Stimulated activated effector memory CD8-positive, alpha-beta T cell treated with anti-CD3 and anti-CD28 coated beads, Interleukin-12 subunit alpha, Interleukin-12 subunit beta, amount 100 ng/mL, for 72 hours (primary cell): ENCODE results near the gene MIDN.
"Not testable (repeated sequence)": the region's sequence is repeated elsewhere in the genome, so short reads cannot be mapped to it uniquely, and the experiment has no call there.

Source experiments
- ATAC-seq: fragments of 150-1000 bp; cut with Tn5 transposase; 2 replicates; pipeline ENCODE4 v1.10.0; 2021
- DNase-seq, 2 donors: peaks; one replicate each; pipeline ENCODE4 v3.0.0; 2021 to 2022; ENCODE audit warnings: low spot score in 2 of 2
- H3K27ac Mint-ChIP-seq: one replicate; pipeline ENCODE4 v1.8.0; 2022; ENCODE audit warnings: mild to moderate bottlenecking, mixed read lengths
- H3K36me3 Mint-ChIP-seq: one replicate; pipeline ENCODE4 v1.8.0; 2022; ENCODE audit warnings: mild to moderate bottlenecking, mixed read lengths
- H3K4me1 Mint-ChIP-seq: one replicate; pipeline ENCODE4 v1.8.0; 2022; ENCODE audit warnings: mixed read lengths
- H3K4me3 Mint-ChIP-seq: one replicate; pipeline ENCODE4 v1.8.0; 2022; ENCODE audit warnings: mild to moderate bottlenecking, mixed read lengths
- H3K9me3 Mint-ChIP-seq: one replicate; pipeline ENCODE4 v1.8.0; 2022; ENCODE audit warnings: mixed read lengths

The MIDN gene

GRCh38 chr19:1245494-1246264 is 2.7 kb upstream of the MIDN start:
- Mint-ChIP-seq H3K4me3 (no peak overlapping the region), H3K9me3 (no peaks in the 10 kb centered on the region), H3K36me3 (peaks cover 40% of the 10 kb centered on the region), H3K4me1 (peaks cover 22% of the 10 kb centered on the region), H3K27ac (no peak overlapping the region)
- no peak for ATAC-seq
- DNase-seq = no peak

- H3K36me3 Mint-ChIP-seq = peaks cover 40% of the 10 kb centered on the region
- ATAC-seq, H3K9me3 Mint-ChIP-seq, DNase-seq, H3K4me3 Mint-ChIP-seq, H3K27ac Mint-ChIP-seq: not testable (repeated sequence)
- H3K4me1 Mint-ChIP-seq = peaks cover 15% of the 10 kb centered on the region
These were observed 1.9 kb upstream of the MIDN start for GRCh38 chr19:1246265-1247087.

GRCh38 chr19:1247748-1248138 is 640 bp upstream of the MIDN start:
- ATAC-seq = no peak
- Mint-ChIP-seq H3K36me3 (peaks cover 48% of the 10 kb centered on the region), H3K27ac (peak overlapping the region; percentile 76)

GRCh38 chr19:1248786-1249297 is 459 bp downstream of the MIDN start:
- H3K4me3 Mint-ChIP-seq = peak overlapping the region; percentile 62
- peak overlapping the region; percentile 76 for H3K27ac Mint-ChIP-seq
- H3K36me3 Mint-ChIP-seq = peaks cover 55% of the 10 kb centered on the region
- H3K4me1 Mint-ChIP-seq = peaks cover 13% of the 10 kb centered on the region
- DNase-seq = peak; percentile 94 to 95
- ATAC-seq = peak; percentile 49
- no peaks in the 10 kb centered on the region for H3K9me3 Mint-ChIP-seq

More at GRCh38 chr19:1247748-1248138, 640 bp upstream of the MIDN start:
- no peak for DNase-seq
- Mint-ChIP-seq H3K4me1 (peaks cover 6% of the 10 kb centered on the region), H3K9me3 (no peaks in the 10 kb centered on the region), H3K4me3 (peak overlapping the region; percentile 62)

GRCh38 chr19:1249298-1249989 is 1.1 kb downstream of the MIDN start:
- ATAC-seq = peak; percentile 67
- Mint-ChIP-seq H3K27ac (peak overlapping the region; percentile 63), H3K36me3 (peaks cover 61% of the 10 kb centered on the region), H3K9me3 (no peaks in the 10 kb centered on the region), H3K4me1 (peaks cover 12% of the 10 kb centered on the region), H3K4me3 (peak overlapping the region; percentile 90)
- DNase-seq = peak; percentile 85 to 94

- Mint-ChIP-seq H3K36me3 (peaks cover 66% of the 10 kb centered on the region), H3K9me3 (no peaks in the 10 kb centered on the region), H3K4me1 (peaks cover 12% of the 10 kb centered on the region), H3K4me3 (peak overlapping the region; percentile 90), H3K27ac (peak overlapping the region; percentile 63)
- no peak for ATAC-seq
- DNase-seq = no peak
These were observed 1.6 kb downstream of the MIDN start for GRCh38 chr19:1249990-1250436.

GRCh38 chr19:1250437-1251260 is 2.3 kb downstream of the MIDN start:
- ATAC-seq (no peak), DNase-seq (no peak)
- no peaks in the 10 kb centered on the region for H3K9me3 Mint-ChIP-seq
- peaks cover 16% of the 10 kb centered on the region for H3K4me1 Mint-ChIP-seq
- peak overlapping the region; percentile 94 for H3K27ac Mint-ChIP-seq
- peak overlapping the region; percentile 90 for H3K4me3 Mint-ChIP-seq
- peaks cover 73% of the 10 kb centered on the region for H3K36me3 Mint-ChIP-seq

GRCh38 chr19:1251330-1252220 is 3.2 kb downstream of the MIDN start:
- DNase-seq (peak in 1 of 2 donors; percentile 84), ATAC-seq (no peak)

GRCh38 chr19:1252221-1252820 is 3.9 kb downstream of the MIDN start:
- peak in 1 of 2 donors; percentile 80 for DNase-seq
- Mint-ChIP-seq H3K4me1 (peaks cover 17% of the 10 kb centered on the region), H3K36me3 (peaks cover 80% of the 10 kb centered on the region), H3K9me3 (no peaks in the 10 kb centered on the region), H3K4me3 (peak overlapping the region; percentile 90), H3K27ac (peak overlapping the region; percentile 94)
- peak; percentile 11 for ATAC-seq

More at GRCh38 chr19:1251330-1252220, 3.2 kb downstream of the MIDN start:
- Mint-ChIP-seq H3K27ac (peak overlapping the region; percentile 94), H3K9me3 (no peaks in the 10 kb centered on the region), H3K4me1 (peaks cover 16% of the 10 kb centered on the region), H3K36me3 (peaks cover 79% of the 10 kb centered on the region), H3K4me3 (peak overlapping the region; percentile 90)

- ATAC-seq (peak; percentile 44), DNase-seq (peak; percentile 59 to 87)
- H3K27ac Mint-ChIP-seq = peak overlapping the region; percentile 94
- no peaks in the 10 kb centered on the region for H3K9me3 Mint-ChIP-seq
- peak overlapping the region; percentile 90 for H3K4me3 Mint-ChIP-seq
- peaks cover 24% of the 10 kb centered on the region for H3K4me1 Mint-ChIP-seq
- H3K36me3 Mint-ChIP-seq = peaks cover 87% of the 10 kb centered on the region
These were observed 4.6 kb downstream of the MIDN start for GRCh38 chr19:1252821-1253513.

- H3K36me3 Mint-ChIP-seq = peaks cover 88% of the 10 kb centered on the region
- H3K9me3 Mint-ChIP-seq = no peaks in the 10 kb centered on the region
- H3K4me3 Mint-ChIP-seq = peak overlapping the region; percentile 90
- ATAC-seq = no peak
- peak overlapping the region; percentile 92 for H3K27ac Mint-ChIP-seq
- peaks cover 28% of the 10 kb centered on the region for H3K4me1 Mint-ChIP-seq
- DNase-seq = peak in 1 of 2 donors; percentile 48
These were observed 5.2 kb downstream of the MIDN start for GRCh38 chr19:1253514-1254080.

GRCh38 chr19:1254081-1254527 is 5.7 kb downstream of the MIDN start:
- Mint-ChIP-seq H3K27ac (peak overlapping the region; percentile 75), H3K4me3 (peak overlapping the region; percentile 90), H3K9me3 (no peaks in the 10 kb centered on the region), H3K4me1 (peaks cover 28% of the 10 kb centered on the region), H3K36me3 (peaks cover 92% of the 10 kb centered on the region)
- DNase-seq (no peak), ATAC-seq (no peak)
